GM12874 (cell line): ENCODE measurements around the gene TSR1.

Experiments used
- TF ChIP-seq, protein P1 (sequence below): IDR thresholded peaks from 2 replicates; pipeline ENCODE4 v1.5.1; 2011; ENCODE audit warnings: low read depth, mild to moderate bottlenecking, control low read depth, low read length, moderate library complexity; ENCODE audit not compliant: insufficient read depth

Gene TSR1

DNA sequence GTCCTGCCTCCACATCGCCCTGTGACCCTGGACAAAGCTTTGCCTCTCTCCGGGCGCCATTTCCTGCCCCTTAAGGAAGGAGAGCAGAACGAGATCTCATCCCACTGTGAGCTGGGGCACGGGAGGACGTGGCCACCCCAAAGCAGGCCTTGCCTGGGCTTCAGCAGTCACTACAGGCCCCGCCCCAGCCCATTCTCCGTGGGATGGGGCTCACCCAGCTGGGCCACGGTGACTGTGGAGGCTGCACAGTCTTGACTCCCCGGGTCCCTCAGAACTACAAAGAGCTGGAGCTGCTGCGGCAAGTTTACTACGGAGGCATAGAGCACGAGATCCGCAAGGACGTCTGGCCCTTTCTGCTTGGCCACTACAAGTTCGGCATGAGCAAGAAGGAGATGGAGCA is 36.4 kb upstream of the TSR1 start:
- TF ChIP-seq, protein P1, sequence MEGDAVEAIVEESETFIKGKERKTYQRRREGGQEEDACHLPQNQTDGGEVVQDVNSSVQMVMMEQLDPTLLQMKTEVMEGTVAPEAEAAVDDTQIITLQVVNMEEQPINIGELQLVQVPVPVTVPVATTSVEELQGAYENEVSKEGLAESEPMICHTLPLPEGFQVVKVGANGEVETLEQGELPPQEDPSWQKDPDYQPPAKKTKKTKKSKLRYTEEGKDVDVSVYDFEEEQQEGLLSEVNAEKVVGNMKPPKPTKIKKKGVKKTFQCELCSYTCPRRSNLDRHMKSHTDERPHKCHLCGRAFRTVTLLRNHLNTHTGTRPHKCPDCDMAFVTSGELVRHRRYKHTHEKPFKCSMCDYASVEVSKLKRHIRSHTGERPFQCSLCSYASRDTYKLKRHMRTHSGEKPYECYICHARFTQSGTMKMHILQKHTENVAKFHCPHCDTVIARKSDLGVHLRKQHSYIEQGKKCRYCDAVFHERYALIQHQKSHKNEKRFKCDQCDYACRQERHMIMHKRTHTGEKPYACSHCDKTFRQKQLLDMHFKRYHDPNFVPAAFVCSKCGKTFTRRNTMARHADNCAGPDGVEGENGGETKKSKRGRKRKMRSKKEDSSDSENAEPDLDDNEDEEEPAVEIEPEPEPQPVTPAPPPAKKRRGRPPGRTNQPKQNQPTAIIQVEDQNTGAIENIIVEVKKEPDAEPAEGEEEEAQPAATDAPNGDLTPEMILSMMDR: no peak

DNA sequence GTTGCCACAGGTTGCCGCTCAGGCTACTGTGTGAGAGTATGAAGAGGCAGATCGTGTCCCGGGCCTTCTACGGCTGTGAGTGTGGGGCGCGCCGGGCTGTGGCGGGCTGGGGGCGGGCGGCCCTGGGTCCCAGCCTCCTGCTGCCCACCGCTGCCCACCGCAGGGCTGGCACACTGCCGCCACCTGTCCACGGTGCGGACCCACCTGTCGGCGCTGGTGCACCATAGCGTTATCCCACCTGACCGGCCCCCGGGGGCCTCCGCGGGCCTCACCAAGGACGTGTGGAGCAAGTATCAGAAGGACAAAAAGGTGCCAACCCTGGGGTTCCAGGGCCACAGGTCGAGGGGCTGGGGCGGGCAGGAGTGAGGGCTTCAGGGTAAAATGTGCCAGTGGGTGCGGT is 35.9 kb upstream of the TSR1 start:
- TF ChIP-seq, protein P1: no peak

DNA sequence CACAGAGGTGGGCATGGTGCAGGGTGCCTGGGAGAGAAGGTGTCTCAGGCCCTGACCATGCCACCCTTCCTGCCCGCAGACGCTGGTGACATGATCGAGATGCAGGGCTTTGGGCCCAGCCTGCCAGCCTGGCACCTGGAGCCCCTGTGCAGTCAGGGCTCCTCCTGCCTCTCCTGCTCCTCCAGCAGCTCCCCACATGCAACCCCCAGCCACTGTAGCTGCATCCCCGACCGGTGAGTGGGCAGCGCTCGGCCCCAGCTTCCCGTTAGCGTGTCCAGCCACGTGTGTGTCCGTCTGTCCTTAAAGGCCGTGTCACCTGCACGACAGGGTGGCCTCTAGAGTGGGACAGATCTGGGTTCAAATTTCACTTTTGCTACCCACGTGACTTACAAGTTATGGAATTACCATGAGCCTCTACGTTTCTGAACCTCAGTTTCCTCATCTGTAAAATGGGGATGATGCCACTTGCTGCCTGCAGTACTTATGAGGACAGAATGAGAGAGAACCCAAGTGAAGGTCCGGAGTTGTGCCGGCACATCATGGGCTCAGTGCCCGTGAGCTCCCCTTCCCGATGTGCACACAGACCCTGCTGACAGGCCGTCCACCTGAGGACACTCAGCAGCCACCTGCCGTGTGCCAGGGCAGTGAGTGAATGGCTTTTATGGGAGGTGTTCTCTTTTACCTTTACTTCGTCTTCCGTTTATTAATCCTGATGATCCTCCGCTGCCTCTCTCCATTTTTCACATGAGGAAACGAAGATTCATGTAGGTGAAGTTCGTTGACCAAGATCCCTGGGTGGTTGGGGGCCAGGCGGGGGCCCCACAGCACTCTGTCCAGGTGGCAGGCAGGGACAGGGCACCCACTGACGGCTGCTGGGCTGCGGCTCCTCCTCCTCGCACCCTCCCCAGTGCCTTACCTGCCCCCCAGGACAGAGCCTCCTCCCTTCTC is 35.2 kb upstream of the TSR1 start:
- TF ChIP-seq, protein P1: no peak

DNA sequence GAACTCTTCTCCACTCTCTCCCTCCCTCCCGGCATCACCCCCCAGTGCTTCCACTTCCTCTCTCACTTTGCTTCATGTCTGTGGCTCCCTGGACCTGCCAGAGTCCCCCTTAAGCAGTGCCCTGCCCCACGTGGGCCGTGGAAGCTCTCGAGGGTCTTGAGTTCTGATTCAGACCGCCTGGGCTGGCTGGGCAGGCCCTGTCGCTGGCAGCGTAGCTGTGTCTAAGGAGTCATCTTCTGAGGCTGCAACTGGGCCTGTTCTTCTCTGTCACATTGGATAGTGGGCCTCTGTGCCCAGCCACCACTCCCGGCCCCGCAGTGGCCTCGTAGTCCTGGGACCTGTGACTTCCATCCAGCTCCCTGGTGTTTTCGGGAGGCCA is 33.9 kb upstream of the TSR1 start:
- TF ChIP-seq, protein P1: no peak

DNA sequence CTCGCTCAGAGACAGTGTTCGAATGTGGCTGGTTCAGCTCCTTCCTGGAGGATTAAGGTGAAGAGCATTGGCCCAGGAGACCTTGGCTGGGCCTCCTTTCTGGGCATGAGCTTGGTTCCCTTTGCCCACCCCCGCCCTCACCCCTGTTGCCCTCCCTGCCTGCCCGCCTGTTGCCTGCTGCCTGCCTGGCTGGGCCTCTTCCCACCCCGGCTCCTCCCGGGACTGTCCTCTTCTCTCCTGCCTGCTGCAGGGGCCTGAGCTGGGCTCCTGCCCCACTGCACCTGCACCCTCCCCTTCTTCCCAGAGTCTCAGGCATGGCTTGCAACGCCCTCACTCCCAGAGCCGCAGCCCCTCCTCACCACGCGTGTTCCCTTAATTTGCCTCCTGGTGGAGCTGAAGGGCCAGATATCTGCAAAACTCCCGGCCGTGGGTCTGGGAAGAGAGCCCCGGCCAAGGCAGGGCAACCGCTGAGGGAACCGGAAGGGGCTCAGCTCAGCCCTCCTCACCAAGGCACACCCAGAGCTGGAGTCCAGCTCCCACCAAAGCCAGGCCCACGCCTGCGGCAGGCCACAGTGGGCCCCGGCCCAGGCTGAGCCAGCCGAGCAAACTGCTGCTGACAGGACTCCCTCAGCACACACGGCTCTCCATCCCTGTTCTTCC is 33.4 kb upstream of the TSR1 start:
- TF ChIP-seq, protein P1: no peak

DNA sequence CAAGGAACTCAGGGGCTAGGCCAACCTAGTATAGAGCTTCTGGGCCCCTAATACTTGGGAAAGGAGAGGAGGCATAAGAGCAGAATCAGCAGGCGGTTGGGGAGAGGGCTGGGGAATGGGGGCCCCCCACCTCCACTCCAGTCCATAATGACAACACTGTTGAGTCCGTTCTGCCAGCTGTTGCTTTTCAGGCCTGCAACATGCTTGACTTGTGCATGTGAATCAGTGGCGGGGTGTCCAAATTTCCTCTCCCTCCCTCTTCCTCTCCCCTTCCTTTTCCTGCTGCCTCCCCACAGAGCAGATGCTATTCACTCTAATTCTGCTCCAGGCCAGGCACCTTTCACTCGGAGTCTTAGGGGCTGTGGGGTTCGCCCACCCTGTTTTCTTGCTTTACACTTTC is 32.8 kb upstream of the TSR1 start:
- TF ChIP-seq, protein P1: no peak

DNA sequence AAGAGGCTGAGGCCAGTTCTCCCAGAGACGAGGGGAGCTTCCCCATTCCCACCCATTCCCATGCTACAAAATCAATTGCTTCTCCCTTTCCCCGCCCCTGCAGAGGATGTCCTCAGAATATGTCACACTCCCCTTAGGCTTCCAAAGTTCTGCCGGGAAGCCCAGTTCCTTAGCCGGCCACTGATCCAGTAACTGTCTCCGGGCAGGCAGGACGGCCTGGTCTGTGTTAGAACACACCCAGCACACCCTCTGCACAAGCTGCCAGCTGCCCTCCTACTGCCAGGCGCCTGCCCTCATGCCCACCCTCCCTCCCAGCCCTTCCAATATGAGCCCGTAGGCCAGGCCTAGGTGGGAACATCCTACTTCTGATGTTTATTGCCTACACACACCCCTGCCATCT is 32.1 kb upstream of the TSR1 start:
- TF ChIP-seq, protein P1: no peak
